Trophoblast cell (in vitro differentiated cells and primary cell): ENCODE measurements around the gene KCNJ1.
A peak's percentile ranks its signal among the peaks of the same experiment; 100 is the strongest.

Source experiments
- DNase-seq, 2 donors: peaks; one replicate each; pipeline ENCODE4 v3.0.0-alpha.2; 2016
- H2AFZ ChIP-seq: 2 replicates; pipeline ENCODE4 v1.6.1; 2013; ENCODE audit warnings: low read length, moderate library complexity, mild to moderate bottlenecking; ENCODE audit not compliant: insufficient read depth, poor library complexity
- H2AK5ac ChIP-seq: 2 replicates; pipeline ENCODE4 v1.6.1; 2013; ENCODE audit warnings: mild to moderate bottlenecking, low read length
- H2BK120ac ChIP-seq: 2 replicates; pipeline ENCODE4 v1.6.1; 2013; ENCODE audit warnings: low read length, mild to moderate bottlenecking, moderate library complexity; ENCODE audit not compliant: insufficient read depth, poor library complexity
- H2BK12ac ChIP-seq: 2 replicates; pipeline ENCODE4 v1.6.1; 2013; ENCODE audit warnings: mild to moderate bottlenecking, low read length, moderate library complexity
- H2BK5ac ChIP-seq: 2 replicates; pipeline ENCODE4 v1.6.1; 2013; ENCODE audit warnings: low read length, low read depth, moderate library complexity, mild to moderate bottlenecking; ENCODE audit not compliant: poor library complexity
- H3K14ac ChIP-seq: 2 replicates; pipeline ENCODE4 v1.6.1; 2013; ENCODE audit warnings: mild to moderate bottlenecking, low read length
- H3K18ac ChIP-seq: 2 replicates; pipeline ENCODE4 v1.6.1; 2013; ENCODE audit warnings: mild to moderate bottlenecking, low read length
- H3K23ac ChIP-seq: 2 replicates; pipeline ENCODE4 v1.6.1; 2013; ENCODE audit warnings: low read length
- H3K27ac ChIP-seq: 2 replicates; pipeline ENCODE4 v1.5.1; 2013; ENCODE audit warnings: low read depth, mild to moderate bottlenecking, inconsistent platforms, low read length, moderate library complexity
- H3K27me3 ChIP-seq: 2 replicates; pipeline ENCODE4 v1.6.1; 2013; ENCODE audit warnings: inconsistent platforms, mild to moderate bottlenecking, low read length, moderate library complexity; ENCODE audit not compliant: insufficient read depth
- H3K36me3 ChIP-seq, 2 experiments: 1 replicate in 1 of 2; 2 replicates in 1 of 2; pipeline ENCODE4 v1.6.1; 2013; ENCODE audit warnings: low read length in 2 of 2, mild to moderate bottlenecking in 2 of 2, moderate library complexity in 1 of 2; ENCODE audit not compliant: insufficient read depth in 2 of 2, control insufficient read depth in 1 of 2
- H3K4ac ChIP-seq: 2 replicates; pipeline ENCODE4 v1.6.1; 2013; ENCODE audit warnings: low read depth, mild to moderate bottlenecking, low read length, moderate library complexity
- H3K4me1 ChIP-seq, 2 experiments: 1 replicate in 1 of 2; 2 replicates in 1 of 2; pipeline ENCODE4 v1.6.1; 2013; ENCODE audit warnings: low read length in 2 of 2, mild to moderate bottlenecking in 2 of 2, moderate library complexity in 1 of 2; ENCODE audit not compliant: insufficient read depth in 2 of 2, control insufficient read depth in 1 of 2
- H3K4me2 ChIP-seq: 2 replicates; pipeline ENCODE4 v1.6.1; 2013; ENCODE audit warnings: inconsistent platforms, mild to moderate bottlenecking, low read length, moderate library complexity
- H3K4me3 ChIP-seq: 2 replicates; pipeline ENCODE4 v1.5.1; 2013; ENCODE audit warnings: mild to moderate bottlenecking, low read depth, low read length, inconsistent platforms
- H3K79me1 ChIP-seq: one replicate; pipeline ENCODE4 v1.6.1; 2013; ENCODE audit warnings: low read length
- H3K79me2 ChIP-seq: 2 replicates; pipeline ENCODE4 v1.6.1; 2013; ENCODE audit warnings: low read length, mild to moderate bottlenecking; ENCODE audit not compliant: control insufficient read depth, insufficient read depth, poor library complexity
- H3K9ac ChIP-seq: 2 replicates; pipeline ENCODE4 v1.6.1; 2013; ENCODE audit warnings: mild to moderate bottlenecking, low read length
- H3K9me3 ChIP-seq: 2 replicates; pipeline ENCODE4 v1.6.1; 2013; ENCODE audit warnings: low read depth, mild to moderate bottlenecking, control low read depth, inconsistent platforms, low read length; ENCODE audit not compliant: insufficient read depth
- H4K12ac ChIP-seq: 2 replicates; pipeline ENCODE4 v1.6.1; 2013; ENCODE audit warnings: low read depth, mild to moderate bottlenecking, low read length, moderate library complexity
- H4K8ac ChIP-seq: 2 replicates; pipeline ENCODE4 v1.6.1; 2013; ENCODE audit warnings: low read depth, mild to moderate bottlenecking, low read length, moderate library complexity
- H4K91ac ChIP-seq: one replicate; pipeline ENCODE4 v1.6.1; 2013; ENCODE audit warnings: low read depth, mild to moderate bottlenecking, low read length, moderate library complexity
- WGBS: extraction: QIAGEN DNeasy Blood & Tissue Kit; methylation state at CpG from one replicate; pipeline ENCODE4 v1.1.7; 2013; ENCODE audit warnings: missing lambda C conversion rate; ENCODE audit not compliant: insufficient read length, insufficient coverage; ENCODE audit errors: extremely low coverage; 5-methylcytosine and 5-hydroxymethylcytosine counted together

Gene KCNJ1

GRCh38 chr11:128910576-128910975 is 43.5 kb upstream of the KCNJ1 start:
- no CpG with 5 or more reads among the region's 3 CpGs for WGBS
- H4K8ac ChIP-seq: no peak overlapping the region

GRCh38 chr11:128909438-128910125 is 42.5 kb upstream of the KCNJ1 start:
- Histone ChIP-seq H2BK5ac (no peak overlapping the region), H4K91ac (no peak overlapping the region), H3K4me2 (no peak overlapping the region), H3K9ac (no peak overlapping the region), H3K36me3 (no peaks in the 10 kb centered on the region), H3K9me3 (peaks cover 12% of the 10 kb centered on the region), H4K12ac (no peak overlapping the region), H3K4me3 (no peak overlapping the region), H3K18ac (no peak overlapping the region), H3K4ac (no peak overlapping the region), H2AK5ac (no peak overlapping the region), H4K8ac (no peak overlapping the region), H3K23ac (no peak overlapping the region), H3K14ac (no peak overlapping the region), H3K27ac (no peak overlapping the region), H3K27me3 (peaks cover 16% of the 10 kb centered on the region), H3K4me1 (peaks cover 4 to 6% of the 10 kb centered on the region in 2 experiments), H2BK120ac (no peak overlapping the region), H2BK12ac (no peak overlapping the region), H3K79me2 (no peaks in the 10 kb centered on the region), H2AFZ (no peak overlapping the region), H3K79me1 (no peaks in the 10 kb centered on the region)
- no CpG with 5 or more reads among the region's 8 CpGs for WGBS
- no peak for DNase-seq

More at GRCh38 chr11:128910576-128910975, 43.5 kb upstream of the KCNJ1 start:
- H3K4me3 ChIP-seq: no peak overlapping the region
- H2BK12ac ChIP-seq: no peak overlapping the region
- H3K4me2 ChIP-seq: no peak overlapping the region
- H3K9me3 ChIP-seq: peaks cover 12% of the 10 kb centered on the region
- H3K79me2 ChIP-seq: no peaks in the 10 kb centered on the region
- no peak overlapping the region for H3K23ac ChIP-seq
- H3K36me3 ChIP-seq: no peaks in the 10 kb centered on the region
- H3K18ac ChIP-seq: no peak overlapping the region
- H2AK5ac ChIP-seq: no peak overlapping the region
- no peak overlapping the region for H3K14ac ChIP-seq
- no peak overlapping the region for H3K9ac ChIP-seq
- no peak overlapping the region for H2AFZ ChIP-seq
- no peak overlapping the region for H4K12ac ChIP-seq
- H3K27me3 ChIP-seq: peaks cover 8% of the 10 kb centered on the region
- no peak overlapping the region for H3K4ac ChIP-seq
- H2BK5ac ChIP-seq: no peak overlapping the region
- no peak for DNase-seq
- no peak overlapping the region for H3K27ac ChIP-seq
- no peaks in the 10 kb centered on the region for H3K79me1 ChIP-seq
- no peak overlapping the region for H4K91ac ChIP-seq
- peaks cover 0 to 4% of the 10 kb centered on the region in 2 experiments for H3K4me1 ChIP-seq
- no peak overlapping the region for H2BK120ac ChIP-seq

- H4K8ac ChIP-seq: no peak overlapping the region
- H3K79me2 ChIP-seq: no peaks in the 10 kb centered on the region
- H3K4me1 ChIP-seq: peaks cover 5 to 6% of the 10 kb centered on the region in 2 experiments
- H3K14ac ChIP-seq: no peak overlapping the region
- H3K4me2 ChIP-seq: no peak overlapping the region
- H3K27me3 ChIP-seq: peaks cover 25% of the 10 kb centered on the region
- H3K27ac ChIP-seq: no peak overlapping the region
- no peak overlapping the region for H4K91ac ChIP-seq
- no peaks in the 10 kb centered on the region for H3K79me1 ChIP-seq
- no peaks in the 10 kb centered on the region for H3K36me3 ChIP-seq
- no CpG with 5 or more reads among the region's 12 CpGs for WGBS
- H3K4ac ChIP-seq: no peak overlapping the region
- H2BK120ac ChIP-seq: no peak overlapping the region
- no peak overlapping the region for H3K23ac ChIP-seq
- H3K9ac ChIP-seq: no peak overlapping the region
- no peak overlapping the region for H3K4me3 ChIP-seq
- H2BK5ac ChIP-seq: no peak overlapping the region
- peaks cover 10% of the 10 kb centered on the region for H3K9me3 ChIP-seq
- no peak overlapping the region for H3K18ac ChIP-seq
- DNase-seq: peak in 1 of 2 donors; percentile 39
- no peak overlapping the region for H4K12ac ChIP-seq
- H2AFZ ChIP-seq: no peak overlapping the region
- no peak overlapping the region for H2AK5ac ChIP-seq
- H2BK12ac ChIP-seq: no peak overlapping the region
Observed at GRCh38 chr11:128908391-128909246, 41.5 kb upstream of the KCNJ1 start.

GRCh38 chr11:128907585-128907984 is 40.5 kb upstream of the KCNJ1 start:
- Histone ChIP-seq H3K9ac (peak overlapping the region; percentile 23), H4K8ac (no peak overlapping the region), H3K79me1 (no peaks in the 10 kb centered on the region), H3K79me2 (no peaks in the 10 kb centered on the region), H3K36me3 (no peaks in the 10 kb centered on the region), H2AK5ac (no peak overlapping the region), H2BK120ac (no peak overlapping the region), H3K4ac (no peak overlapping the region), H3K9me3 (peaks cover 10% of the 10 kb centered on the region), H3K18ac (no peak overlapping the region), H2BK5ac (no peak overlapping the region), H4K12ac (no peak overlapping the region), H3K14ac (no peak overlapping the region), H3K4me3 (no peak overlapping the region), H3K27me3 (peaks cover 33% of the 10 kb centered on the region), H3K23ac (no peak overlapping the region), H3K27ac (no peak overlapping the region), H2BK12ac (no peak overlapping the region), H4K91ac (no peak overlapping the region), H2AFZ (no peak overlapping the region), H3K4me1 (peaks cover 6 to 7% of the 10 kb centered on the region in 2 experiments), H3K4me2 (no peak overlapping the region)
- no CpG with 5 or more reads among the region's 4 CpGs for WGBS
- no peak for DNase-seq
